SK-N-SH treated with all-trans-retinoic acid at 6 μM for 48 hours (cell line): Measurements from ENCODE around the gene NACC1.

Source experiments
- ATAC-seq: fragments of 200-7000 bp; cut with Tn5 transposase; 3 replicates; pipeline ENCODE4 v1.9.1; 2020; ENCODE audit warnings: mild to moderate bottlenecking, moderate library complexity
- ESRRG ChIP-seq: fragments of 250-450 bp; sonication (Bioruptor Pico); IDR thresholded peaks from 2 replicates; pipeline ENCODE4 v1.6.1; 2021; ENCODE audit warnings: mild to moderate bottlenecking
- GLIS3 ChIP-seq: fragments of 250-450 bp; sonication (Bioruptor Pico); IDR thresholded peaks from 2 replicates; pipeline ENCODE4 v1.5.0; 2020; ENCODE audit warnings: mild to moderate bottlenecking, moderate library complexity
- OSR1 ChIP-seq: fragments of 250-450 bp; sonication (Bioruptor Pico); IDR thresholded peaks from 2 replicates; pipeline ENCODE4 v1.8.0; 2022; ENCODE audit warnings: moderate library complexity, mild to moderate bottlenecking, inconsistent platforms
- RARB ChIP-seq: fragments of 250-450 bp; sonication (Bioruptor Pico); IDR thresholded peaks from 2 replicates; pipeline ENCODE4 v1.8.0; 2021; ENCODE audit warnings: mild to moderate bottlenecking, moderate library complexity
- SNAI2 ChIP-seq: fragments of 250-450 bp; sonication (Bioruptor Pico); IDR thresholded peaks from 2 replicates; pipeline ENCODE4 v1.5.0; 2020; ENCODE audit warnings: mild to moderate bottlenecking, moderate library complexity
- TCF4 ChIP-seq: fragments of 250-450 bp; sonication (Bioruptor Pico); IDR thresholded peaks from 2 replicates; pipeline ENCODE4 v1.8.0; 2021; ENCODE audit warnings: mild to moderate bottlenecking, moderate library complexity, borderline replicate concordance
- TOX ChIP-seq: fragments of 250-450 bp; sonication (Bioruptor Pico); IDR thresholded peaks from 2 replicates; pipeline ENCODE4 v1.8.0; 2021; ENCODE audit warnings: mild to moderate bottlenecking, moderate library complexity, borderline replicate concordance
- ZFP3 ChIP-seq: fragments of 250-450 bp; sonication (Bioruptor Pico); IDR thresholded peaks from 2 replicates; pipeline ENCODE4 v1.5.0; 2020; ENCODE audit warnings: mild to moderate bottlenecking, moderate library complexity
- ZFP30 ChIP-seq: fragments of 450-650 bp; formaldehyde crosslinking; IDR thresholded peaks from 2 replicates; pipeline ENCODE4 v1.5.0; 2022; ENCODE audit warnings: mild to moderate bottlenecking, moderate library complexity
- ZNF565 ChIP-seq: fragments of 450-650 bp; formaldehyde crosslinking; conservative IDR thresholded peaks from 2 replicates; pipeline ENCODE4 v1.5.0; 2020; ENCODE audit warnings: low read depth, mild to moderate bottlenecking, moderate library complexity
- TF ChIP-seq, protein P1 (sequence below): fragments of 250-450 bp; sonication (Bioruptor Pico); IDR thresholded peaks from 2 replicates; pipeline ENCODE4 v1.8.0; 2020; ENCODE audit warnings: mild to moderate bottlenecking, moderate library complexity, borderline replicate concordance
- TF ChIP-seq, protein P2 (sequence below): fragments of 250-450 bp; sonication (Bioruptor Pico); IDR thresholded peaks from 2 replicates; pipeline ENCODE4 v1.8.0; 2021; ENCODE audit warnings: low read depth, mild to moderate bottlenecking, moderate library complexity, borderline replicate concordance
- TF ChIP-seq, protein P3 (sequence below): fragments of 250-450 bp; sonication (Bioruptor Pico); IDR thresholded peaks from 2 replicates; pipeline ENCODE4 v1.5.1; 2021; ENCODE audit warnings: mild to moderate bottlenecking, moderate library complexity
- TF ChIP-seq, protein P4 (sequence below): fragments of 250-450 bp; sonication (Bioruptor Pico); IDR thresholded peaks from 2 replicates; pipeline ENCODE4 v1.5.0; 2020; ENCODE audit warnings: mild to moderate bottlenecking, moderate library complexity
- TF ChIP-seq, protein P5 (sequence below): fragments of 250-450 bp; sonication (Bioruptor Pico); IDR thresholded peaks from 2 replicates; pipeline ENCODE4 v1.5.1; 2020; ENCODE audit warnings: low read depth, mild to moderate bottlenecking, moderate library complexity

Gene NACC1

DNA sequence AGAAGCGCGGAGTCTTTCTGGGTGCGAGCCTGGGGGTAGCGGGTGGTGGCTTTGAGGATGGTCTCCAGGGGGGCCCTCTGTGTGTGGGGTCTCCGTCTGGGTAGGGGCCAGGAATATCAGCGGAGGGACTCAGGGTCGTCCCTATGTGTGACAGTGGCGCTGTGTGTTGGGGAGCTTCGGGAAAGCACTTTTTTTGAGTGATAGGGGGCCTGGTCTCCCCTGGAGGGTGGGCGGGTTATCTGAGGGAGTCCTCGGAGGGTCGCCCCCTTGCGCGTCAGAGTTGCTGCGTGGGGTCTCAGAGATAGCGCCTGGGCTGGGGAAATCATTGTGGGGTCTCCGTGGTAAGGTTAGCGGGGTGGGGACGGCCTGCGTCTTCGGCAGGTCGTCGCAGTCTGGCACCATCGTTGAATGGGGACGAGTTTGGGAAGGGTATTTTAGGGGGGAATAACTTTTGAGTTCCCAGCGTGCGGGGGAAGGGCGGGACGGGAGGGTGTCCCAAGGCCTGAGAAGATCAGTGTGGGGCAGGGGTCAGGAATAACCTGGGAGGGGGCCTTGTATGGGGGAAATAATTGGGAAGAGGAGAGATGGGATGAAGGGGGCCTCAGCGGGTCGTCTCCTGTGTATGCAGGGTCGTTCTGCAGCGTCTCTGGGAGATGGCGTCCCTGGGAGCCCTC is 33.0 kb downstream of the NACC1 start:
- TF ChIP-seq, protein P1, sequence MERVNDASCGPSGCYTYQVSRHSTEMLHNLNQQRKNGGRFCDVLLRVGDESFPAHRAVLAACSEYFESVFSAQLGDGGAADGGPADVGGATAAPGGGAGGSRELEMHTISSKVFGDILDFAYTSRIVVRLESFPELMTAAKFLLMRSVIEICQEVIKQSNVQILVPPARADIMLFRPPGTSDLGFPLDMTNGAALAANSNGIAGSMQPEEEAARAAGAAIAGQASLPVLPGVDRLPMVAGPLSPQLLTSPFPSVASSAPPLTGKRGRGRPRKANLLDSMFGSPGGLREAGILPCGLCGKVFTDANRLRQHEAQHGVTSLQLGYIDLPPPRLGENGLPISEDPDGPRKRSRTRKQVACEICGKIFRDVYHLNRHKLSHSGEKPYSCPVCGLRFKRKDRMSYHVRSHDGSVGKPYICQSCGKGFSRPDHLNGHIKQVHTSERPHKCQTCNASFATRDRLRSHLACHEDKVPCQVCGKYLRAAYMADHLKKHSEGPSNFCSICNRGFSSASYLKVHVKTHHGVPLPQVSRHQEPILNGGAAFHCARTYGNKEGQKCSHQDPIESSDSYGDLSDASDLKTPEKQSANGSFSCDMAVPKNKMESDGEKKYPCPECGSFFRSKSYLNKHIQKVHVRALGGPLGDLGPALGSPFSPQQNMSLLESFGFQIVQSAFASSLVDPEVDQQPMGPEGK: peak; percentile 9; the same call in 1 of the 2 replicates
- TF ChIP-seq, protein P2, sequence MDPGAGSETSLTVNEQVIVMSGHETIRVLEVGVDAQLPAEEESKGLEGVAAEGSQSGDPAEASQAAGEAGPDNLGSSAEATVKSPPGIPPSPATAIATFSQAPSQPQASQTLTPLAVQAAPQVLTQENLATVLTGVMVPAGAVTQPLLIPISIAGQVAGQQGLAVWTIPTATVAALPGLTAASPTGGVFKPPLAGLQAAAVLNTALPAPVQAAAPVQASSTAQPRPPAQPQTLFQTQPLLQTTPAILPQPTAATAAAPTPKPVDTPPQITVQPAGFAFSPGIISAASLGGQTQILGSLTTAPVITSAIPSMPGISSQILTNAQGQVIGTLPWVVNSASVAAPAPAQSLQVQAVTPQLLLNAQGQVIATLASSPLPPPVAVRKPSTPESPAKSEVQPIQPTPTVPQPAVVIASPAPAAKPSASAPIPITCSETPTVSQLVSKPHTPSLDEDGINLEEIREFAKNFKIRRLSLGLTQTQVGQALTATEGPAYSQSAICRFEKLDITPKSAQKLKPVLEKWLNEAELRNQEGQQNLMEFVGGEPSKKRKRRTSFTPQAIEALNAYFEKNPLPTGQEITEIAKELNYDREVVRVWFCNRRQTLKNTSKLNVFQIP (CRISPR knock-in tag): no peak
- TF ChIP-seq TCF4: no peak
- ATAC-seq: no peak

DNA sequence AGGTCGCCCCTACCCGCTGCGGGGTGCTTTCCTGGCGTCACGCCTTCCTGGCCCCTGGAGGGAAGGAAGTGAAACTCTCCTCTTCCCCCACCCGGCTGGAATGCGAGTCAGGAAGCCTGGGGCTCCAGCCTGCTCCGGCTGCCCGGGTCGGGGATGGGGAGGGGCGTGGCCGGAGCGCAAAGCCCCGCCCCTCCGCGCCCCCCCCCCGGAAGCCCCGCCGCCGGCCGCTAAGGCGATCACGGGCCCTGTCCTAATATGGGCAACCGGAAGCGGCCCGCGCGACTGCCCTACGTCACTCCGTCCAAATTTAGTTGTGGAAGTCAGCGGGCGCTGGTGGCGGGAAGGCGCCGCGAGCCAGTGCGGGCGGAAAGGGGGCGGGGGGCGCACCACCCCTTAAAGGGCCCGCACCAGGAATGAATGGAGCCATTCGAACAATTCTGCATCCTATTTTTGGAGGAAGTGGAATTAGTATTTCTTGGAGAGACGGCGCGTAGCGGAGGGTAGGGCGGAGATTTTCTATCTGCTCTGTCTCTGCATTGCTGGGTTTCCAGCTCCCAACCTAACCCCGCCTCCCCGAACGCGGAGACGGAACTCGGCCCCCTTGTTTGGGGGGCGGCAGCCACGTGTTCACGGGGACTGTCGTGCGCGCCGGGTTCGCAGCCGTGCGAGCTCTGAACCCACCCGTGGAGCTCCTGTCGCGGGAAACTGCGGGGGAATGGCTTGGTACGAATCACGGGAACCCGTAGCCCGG is 33.7 kb downstream of the NACC1 start:
- TF ChIP-seq, protein P1: peak; percentile 72; the same call in 1 of the 2 replicates
- TF ChIP-seq ZFP3 (CRISPR knock-in tag) (0 out of 2 replicates have a peak, but pooled peaks have one; percentile 19), GLIS3 (CRISPR knock-in tag) (0 out of 2 replicates have a peak, but pooled peaks have one; percentile 74), ZNF565 (CRISPR knock-in tag) (no peak; the same call in 1 of the 2 replicates)
- ATAC-seq: peak; percentile 54

DNA sequence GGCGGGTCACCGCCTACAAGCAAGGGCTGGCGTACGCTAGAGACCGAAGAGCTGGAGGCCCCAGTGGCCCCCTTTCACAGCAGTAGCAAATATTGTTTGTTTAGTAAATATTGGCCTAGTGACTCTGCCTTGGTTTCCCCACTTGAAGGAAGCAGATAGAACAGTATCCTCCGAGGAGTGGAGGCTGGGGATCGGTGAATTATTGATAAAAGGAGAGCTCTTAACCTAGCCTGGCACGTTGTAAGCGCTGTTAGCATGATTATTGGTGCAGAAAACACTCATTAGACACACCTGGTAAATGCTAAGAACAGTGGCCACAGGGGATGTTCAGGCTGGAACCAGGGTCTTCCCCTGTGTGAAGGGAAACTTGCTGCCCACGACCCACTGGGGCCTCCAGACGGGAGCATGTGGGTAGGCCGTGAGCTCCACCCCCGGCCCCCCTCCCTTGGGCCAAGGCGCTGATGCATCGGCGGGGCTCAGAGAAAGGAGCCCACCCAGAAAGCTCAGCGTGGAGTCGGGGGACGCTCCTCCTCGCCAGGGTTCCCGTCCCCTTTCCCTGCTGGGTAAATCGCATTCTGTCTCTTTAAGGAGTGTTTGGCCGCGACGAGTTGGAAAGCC is 34.4 kb downstream of the NACC1 start:
- peak; percentile 0 for ATAC-seq
- TF ChIP-seq, protein P3, sequence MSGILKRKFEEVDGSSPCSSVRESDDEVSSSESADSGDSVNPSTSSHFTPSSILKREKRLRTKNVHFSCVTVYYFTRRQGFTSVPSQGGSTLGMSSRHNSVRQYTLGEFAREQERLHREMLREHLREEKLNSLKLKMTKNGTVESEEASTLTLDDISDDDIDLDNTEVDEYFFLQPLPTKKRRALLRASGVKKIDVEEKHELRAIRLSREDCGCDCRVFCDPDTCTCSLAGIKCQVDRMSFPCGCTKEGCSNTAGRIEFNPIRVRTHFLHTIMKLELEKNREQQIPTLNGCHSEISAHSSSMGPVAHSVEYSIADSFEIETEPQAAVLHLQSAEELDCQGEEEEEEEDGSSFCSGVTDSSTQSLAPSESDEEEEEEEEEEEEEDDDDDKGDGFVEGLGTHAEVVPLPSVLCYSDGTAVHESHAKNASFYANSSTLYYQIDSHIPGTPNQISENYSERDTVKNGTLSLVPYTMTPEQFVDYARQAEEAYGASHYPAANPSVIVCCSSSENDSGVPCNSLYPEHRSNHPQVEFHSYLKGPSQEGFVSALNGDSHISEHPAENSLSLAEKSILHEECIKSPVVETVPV (CRISPR knock-in tag): 0 out of 2 replicates have a peak, but pooled peaks have one; percentile 3
- TF ChIP-seq, protein P4, sequence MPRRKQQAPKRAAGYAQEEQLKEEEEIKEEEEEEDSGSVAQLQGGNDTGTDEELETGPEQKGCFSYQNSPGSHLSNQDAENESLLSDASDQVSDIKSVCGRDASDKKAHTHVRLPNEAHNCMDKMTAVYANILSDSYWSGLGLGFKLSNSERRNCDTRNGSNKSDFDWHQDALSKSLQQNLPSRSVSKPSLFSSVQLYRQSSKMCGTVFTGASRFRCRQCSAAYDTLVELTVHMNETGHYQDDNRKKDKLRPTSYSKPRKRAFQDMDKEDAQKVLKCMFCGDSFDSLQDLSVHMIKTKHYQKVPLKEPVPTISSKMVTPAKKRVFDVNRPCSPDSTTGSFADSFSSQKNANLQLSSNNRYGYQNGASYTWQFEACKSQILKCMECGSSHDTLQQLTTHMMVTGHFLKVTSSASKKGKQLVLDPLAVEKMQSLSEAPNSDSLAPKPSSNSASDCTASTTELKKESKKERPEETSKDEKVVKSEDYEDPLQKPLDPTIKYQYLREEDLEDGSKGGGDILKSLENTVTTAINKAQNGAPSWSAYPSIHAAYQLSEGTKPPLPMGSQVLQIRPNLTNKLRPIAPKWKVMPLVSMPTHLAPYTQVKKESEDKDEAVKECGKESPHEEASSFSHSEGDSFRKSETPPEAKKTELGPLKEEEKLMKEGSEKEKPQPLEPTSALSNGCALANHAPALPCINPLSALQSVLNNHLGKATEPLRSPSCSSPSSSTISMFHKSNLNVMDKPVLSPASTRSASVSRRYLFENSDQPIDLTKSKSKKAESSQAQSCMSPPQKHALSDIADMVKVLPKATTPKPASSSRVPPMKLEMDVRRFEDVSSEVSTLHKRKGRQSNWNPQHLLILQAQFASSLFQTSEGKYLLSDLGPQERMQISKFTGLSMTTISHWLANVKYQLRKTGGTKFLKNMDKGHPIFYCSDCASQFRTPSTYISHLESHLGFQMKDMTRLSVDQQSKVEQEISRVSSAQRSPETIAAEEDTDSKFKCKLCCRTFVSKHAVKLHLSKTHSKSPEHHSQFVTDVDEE (CRISPR knock-in tag): no peak
- TF ChIP-seq ZNF565 (CRISPR knock-in tag) (peak; percentile 62; the same call in 1 of the 2 replicates), ZFP3 (CRISPR knock-in tag) (no peak), TOX (CRISPR knock-in tag) (no peak)
- TF ChIP-seq, protein P5, sequence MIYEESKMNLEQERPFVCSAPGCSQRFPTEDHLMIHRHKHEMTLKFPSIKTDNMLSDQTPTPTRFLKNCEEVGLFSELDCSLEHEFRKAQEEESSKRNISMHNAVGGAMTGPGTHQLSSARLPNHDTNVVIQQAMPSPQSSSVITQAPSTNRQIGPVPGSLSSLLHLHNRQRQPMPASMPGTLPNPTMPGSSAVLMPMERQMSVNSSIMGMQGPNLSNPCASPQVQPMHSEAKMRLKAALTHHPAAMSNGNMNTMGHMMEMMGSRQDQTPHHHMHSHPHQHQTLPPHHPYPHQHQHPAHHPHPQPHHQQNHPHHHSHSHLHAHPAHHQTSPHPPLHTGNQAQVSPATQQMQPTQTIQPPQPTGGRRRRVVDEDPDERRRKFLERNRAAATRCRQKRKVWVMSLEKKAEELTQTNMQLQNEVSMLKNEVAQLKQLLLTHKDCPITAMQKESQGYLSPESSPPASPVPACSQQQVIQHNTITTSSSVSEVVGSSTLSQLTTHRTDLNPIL: no peak

DNA sequence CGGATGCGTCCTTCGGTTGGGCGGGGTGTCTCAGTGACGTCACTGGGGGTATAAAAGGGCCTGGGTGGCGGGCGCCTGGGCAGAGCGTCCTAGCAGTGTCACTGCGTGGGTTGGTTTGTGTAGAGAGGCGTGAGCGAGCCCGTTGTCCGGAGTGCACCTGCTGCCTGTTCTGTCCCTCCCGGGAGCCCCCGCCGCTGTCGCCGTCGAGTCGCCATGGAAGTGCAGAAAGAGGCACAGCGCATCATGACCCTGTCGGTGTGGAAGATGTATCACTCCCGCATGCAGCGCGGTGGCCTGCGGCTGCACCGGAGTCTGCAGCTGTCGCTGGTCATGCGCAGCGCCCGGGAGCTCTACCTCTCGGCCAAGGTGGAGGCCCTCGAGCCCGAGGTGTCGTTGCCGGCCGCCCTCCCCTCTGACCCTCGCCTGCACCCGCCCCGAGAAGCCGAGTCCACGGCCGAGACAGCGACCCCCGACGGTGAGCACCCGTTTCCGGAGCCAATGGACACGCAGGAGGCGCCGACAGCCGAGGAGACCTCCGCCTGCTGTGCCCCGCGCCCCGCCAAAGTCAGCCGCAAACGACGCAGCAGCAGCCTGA is 35.0 kb downstream of the NACC1 start:
- TF ChIP-seq SNAI2: peak; percentile 37; the same call in 1 of the 2 replicates
- TF ChIP-seq OSR1 (CRISPR knock-in tag): no peak
- TF ChIP-seq RARB: 0 out of 2 replicates have a peak, but pooled peaks have one; percentile 71
- no peak for TF ChIP-seq ZFP30 (CRISPR knock-in tag)
- TF ChIP-seq, protein P4 (CRISPR knock-in tag): peak; percentile 24; the same call in 1 of the 2 replicates
- TF ChIP-seq TOX (CRISPR knock-in tag): peak; percentile 81
- TF ChIP-seq ESRRG (CRISPR knock-in tag): no peak
- ATAC-seq: peak; percentile 27
